HG02852 (cell line): ENCODE results near the gene ZNF592.

Experiments
- ATAC-seq: cut with Tn5 transposase; IDR thresholded peaks from one replicate; pipeline ENCODE4 v1.9.1; 2021; ENCODE audit warnings: mild to moderate bottlenecking, moderate library complexity; ENCODE audit not compliant: unreplicated experiment

ZNF592 gene

GRCh38 chr15:84773716-84774115 lies 25.3 kb downstream of the ZNF592 start:
- no peak for ATAC-seq

GRCh38 chr15:84775867-84776449 lies 27.6 kb downstream of the ZNF592 start:
- no peak for ATAC-seq

GRCh38 chr15:84778194-84778593 lies 29.8 kb downstream of the ZNF592 start:
- no peak for ATAC-seq

GRCh38 chr15:84780492-84780891 lies 32.1 kb downstream of the ZNF592 start:
- ATAC-seq: no peak

- ATAC-seq: no peak
Observed at GRCh38 chr15:84781495-84781894, 33.1 kb downstream of the ZNF592 start.

- ATAC-seq: no peak
Observed at GRCh38 chr15:84782346-84782745, 34.0 kb downstream of the ZNF592 start.

GRCh38 chr15:84783493-84784251 lies 35.3 kb downstream of the ZNF592 start:
- ATAC-seq: no peak

- ATAC-seq: no peak
Observed at GRCh38 chr15:84784262-84784661, 35.9 kb downstream of the ZNF592 start.

GRCh38 chr15:84785053-84785452 lies 36.7 kb downstream of the ZNF592 start:
- no peak for ATAC-seq

GRCh38 chr15:84788500-84788899 lies 40.1 kb downstream of the ZNF592 start:
- ATAC-seq: no peak

GRCh38 chr15:84789762-84790161 lies 41.4 kb downstream of the ZNF592 start:
- no peak for ATAC-seq

GRCh38 chr15:84790676-84791075 lies 42.3 kb downstream of the ZNF592 start:
- ATAC-seq: no peak

GRCh38 chr15:84791763-84792162 lies 43.4 kb downstream of the ZNF592 start:
- ATAC-seq: no peak

- ATAC-seq: no peak
Observed at GRCh38 chr15:84793431-84794161, 45.2 kb downstream of the ZNF592 start.

- no peak for ATAC-seq
Observed at GRCh38 chr15:84794162-84794547, 45.8 kb downstream of the ZNF592 start.

GRCh38 chr15:84795186-84795585 lies 46.8 kb downstream of the ZNF592 start:
- no peak for ATAC-seq

GRCh38 chr15:84797212-84797611 lies 48.8 kb downstream of the ZNF592 start:
- ATAC-seq: no peak

- no peak for ATAC-seq
Observed at GRCh38 chr15:84797801-84798200, 49.4 kb downstream of the ZNF592 start.

- ATAC-seq: no peak
Observed at GRCh38 chr15:84798436-84798946, 50.1 kb downstream of the ZNF592 start.

GRCh38 chr15:84799511-84800187 lies 51.3 kb downstream of the ZNF592 start:
- no peak for ATAC-seq

GRCh38 chr15:84800365-84800806 lies 52.0 kb downstream of the ZNF592 start:
- no peak for ATAC-seq
